ENCODE measurements around the gene ITPA. TPM values are rescaled to one million over a fixed set of nuclear protein-coding genes. Genes with fewer than 3 reads are reported as not detected.

ITPA gene
- total and polyA plus RNA-seq, 9 donors = 15.8 to 55.3 (median 31.1) TPM

DNA sequence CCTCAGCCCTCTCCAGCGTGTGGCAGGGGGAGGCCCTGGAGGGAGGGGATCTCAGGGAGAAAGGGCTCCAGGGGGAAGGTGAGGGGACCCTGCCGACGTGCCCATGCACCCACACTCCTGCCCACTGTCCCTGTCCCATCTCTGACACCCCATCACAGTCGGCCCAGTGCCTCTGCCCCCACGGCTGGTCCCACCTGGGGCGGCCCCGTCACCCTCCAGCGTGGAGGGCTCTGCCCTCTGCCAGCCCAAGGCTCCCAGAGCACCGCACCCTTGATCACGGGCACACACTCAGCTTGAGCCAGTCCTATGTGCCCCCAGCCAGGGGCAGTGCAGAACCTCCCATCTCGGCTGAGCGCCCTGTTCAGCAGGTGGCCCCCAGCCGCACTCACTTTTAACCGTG is 20.5 kb downstream of the ITPA start:
- Histone ChIP-seq H3K4me3 (no peak overlapping the region), H3K4me1 (ENCODE audit: insufficient read depth) (no peaks in the 10 kb centered on the region), H3K36me3 (no peaks in the 10 kb centered on the region), H3K27me3 (no peaks in the 10 kb centered on the region), H3K27ac (no peak overlapping the region), H3K9me3 (no peaks in the 10 kb centered on the region)
- intact Hi-C loops (cut with DNase I) = no loop called here
- no peak for DNase-seq
- WGBS, 3 donors = 85 to 92% (median 86%) methylated on average over 14 of the region's 14 CpGs
- TF ChIP-seq, protein P1, sequence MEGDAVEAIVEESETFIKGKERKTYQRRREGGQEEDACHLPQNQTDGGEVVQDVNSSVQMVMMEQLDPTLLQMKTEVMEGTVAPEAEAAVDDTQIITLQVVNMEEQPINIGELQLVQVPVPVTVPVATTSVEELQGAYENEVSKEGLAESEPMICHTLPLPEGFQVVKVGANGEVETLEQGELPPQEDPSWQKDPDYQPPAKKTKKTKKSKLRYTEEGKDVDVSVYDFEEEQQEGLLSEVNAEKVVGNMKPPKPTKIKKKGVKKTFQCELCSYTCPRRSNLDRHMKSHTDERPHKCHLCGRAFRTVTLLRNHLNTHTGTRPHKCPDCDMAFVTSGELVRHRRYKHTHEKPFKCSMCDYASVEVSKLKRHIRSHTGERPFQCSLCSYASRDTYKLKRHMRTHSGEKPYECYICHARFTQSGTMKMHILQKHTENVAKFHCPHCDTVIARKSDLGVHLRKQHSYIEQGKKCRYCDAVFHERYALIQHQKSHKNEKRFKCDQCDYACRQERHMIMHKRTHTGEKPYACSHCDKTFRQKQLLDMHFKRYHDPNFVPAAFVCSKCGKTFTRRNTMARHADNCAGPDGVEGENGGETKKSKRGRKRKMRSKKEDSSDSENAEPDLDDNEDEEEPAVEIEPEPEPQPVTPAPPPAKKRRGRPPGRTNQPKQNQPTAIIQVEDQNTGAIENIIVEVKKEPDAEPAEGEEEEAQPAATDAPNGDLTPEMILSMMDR (IDR thresholded peaks at IDR 0.05) = no peak
- TF ChIP-seq POLR2A (IDR thresholded peaks at IDR 0.05) (no peak), EP300 (IDR thresholded peaks at IDR 0.05) (no peak)

DNA sequence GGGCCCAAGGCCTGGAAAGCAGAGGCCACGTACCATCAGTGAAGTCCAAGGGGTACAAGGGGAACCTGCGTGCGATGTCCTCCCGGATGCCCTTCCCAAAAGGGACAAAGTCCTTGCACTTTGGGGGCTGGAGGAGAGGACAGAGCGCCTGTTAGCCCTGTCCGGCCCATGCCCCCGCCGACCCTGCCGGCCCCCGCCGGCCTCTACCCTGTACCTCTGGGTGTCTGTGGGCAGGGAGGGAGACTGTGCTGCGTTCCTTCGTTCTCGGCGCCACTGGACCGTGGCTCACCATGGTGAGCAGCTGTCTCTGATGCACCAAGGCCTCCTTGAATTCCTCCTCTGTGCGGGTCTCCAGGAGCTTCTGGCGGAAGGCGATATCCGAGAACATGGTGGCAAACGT is 21.8 kb downstream of the ITPA start:
- Histone ChIP-seq H3K27me3 (no peaks in the 10 kb centered on the region), H3K27ac (no peak overlapping the region), H3K4me3 (no peak overlapping the region), H3K9me3 (no peaks in the 10 kb centered on the region), H3K36me3 (no peaks in the 10 kb centered on the region), H3K4me1 (ENCODE audit: insufficient read depth) (no peaks in the 10 kb centered on the region)
- intact Hi-C loops (cut with DNase I) = no loop called here
- no peak for DNase-seq
- TF ChIP-seq, protein P1 (IDR thresholded peaks at IDR 0.05) = no peak
- TF ChIP-seq POLR2A (IDR thresholded peaks at IDR 0.05) = no peak
- no peak for TF ChIP-seq EP300 (IDR thresholded peaks at IDR 0.05)
- WGBS, 3 donors = 88 to 95% (median 91%) methylated on average over 21 of the region's 21 CpGs

DNA sequence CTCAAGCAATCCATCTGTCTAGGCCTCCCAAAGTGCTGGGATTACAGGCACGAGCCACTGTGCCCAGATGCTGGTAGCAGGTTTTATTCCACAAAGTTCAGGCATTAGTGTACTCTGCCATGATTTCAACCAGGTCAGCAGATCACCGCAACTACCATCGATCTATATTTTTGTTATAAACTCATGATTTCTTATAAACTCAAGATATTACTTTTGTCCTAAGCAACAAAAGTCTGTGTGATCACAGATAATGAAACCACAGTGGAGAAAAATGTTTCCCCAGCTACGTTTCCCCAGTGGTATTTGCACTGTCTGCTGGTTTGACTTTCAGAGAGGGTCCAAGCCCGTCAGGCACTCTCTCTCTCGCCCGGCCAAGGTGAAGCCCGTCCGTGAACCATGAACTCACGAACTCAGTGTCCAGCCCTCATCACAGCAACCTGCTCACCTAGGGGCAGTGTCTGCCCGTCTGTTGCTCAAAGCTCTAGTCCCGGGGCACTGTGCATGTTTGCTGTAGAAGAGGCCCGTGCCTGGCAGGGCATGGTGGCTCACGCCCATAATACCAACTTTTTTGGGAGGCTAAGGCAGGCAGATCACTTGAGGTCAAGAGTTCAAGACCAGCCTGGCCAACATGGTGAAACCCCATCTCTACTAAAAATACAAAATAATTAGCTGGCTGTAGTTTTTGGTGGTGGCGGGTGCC is 22.7 kb downstream of the ITPA start:
- WGBS, 3 donors = 89 to 91% (median 90%) methylated on average over 15 of the region's 15 CpGs
- DNase-seq = no peak
- intact Hi-C loops (cut with DNase I) = no loop called here

DNA sequence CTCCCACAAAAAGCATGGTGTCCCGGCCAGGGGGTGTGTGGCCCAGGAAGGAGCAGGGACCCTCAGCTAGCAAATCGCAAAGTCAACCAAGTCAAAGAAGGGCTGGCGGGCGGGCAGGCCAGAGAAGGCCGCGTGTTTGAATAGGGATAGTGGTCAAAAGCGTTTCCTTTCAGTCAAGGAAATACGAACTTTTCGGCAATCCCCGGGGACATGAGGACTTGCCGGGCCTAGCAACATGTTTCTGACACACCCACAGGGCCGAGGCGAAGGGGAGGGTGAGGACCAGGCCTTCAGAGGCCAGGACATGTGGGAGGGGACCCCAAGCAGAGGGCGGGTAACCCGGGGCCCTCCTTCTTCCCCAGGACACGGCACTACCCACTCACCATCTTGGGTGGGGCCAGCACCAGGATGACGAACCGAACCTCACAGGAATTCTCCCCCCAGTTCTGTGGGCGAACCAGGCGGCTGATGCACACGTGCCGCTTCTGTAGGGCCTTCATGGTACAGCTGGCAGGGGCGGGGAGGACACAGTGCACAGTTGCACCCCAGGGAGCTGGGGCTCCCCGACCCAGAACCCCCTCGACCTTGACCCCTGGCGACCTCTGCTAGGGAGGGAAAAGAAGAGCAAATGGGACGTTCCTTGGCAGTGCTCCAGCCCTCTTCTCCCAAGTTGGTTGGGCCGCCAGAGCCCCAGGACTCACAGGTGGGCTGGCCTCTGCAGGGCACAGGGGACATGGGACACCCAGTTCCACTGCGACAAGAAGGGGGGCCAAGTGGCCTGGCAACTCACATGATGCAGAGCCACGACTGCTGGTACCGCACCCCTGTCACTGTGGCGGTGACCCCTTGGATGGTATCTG is 24.1 kb downstream of the ITPA start:
- no peak for TF ChIP-seq EP300 (IDR thresholded peaks at IDR 0.05)
- TF ChIP-seq, protein P1 (IDR thresholded peaks at IDR 0.05) = no peak
- no peak for TF ChIP-seq POLR2A (IDR thresholded peaks at IDR 0.05)
- DNase-seq = no peak

More for the DNA sequence above, 22.7 kb downstream of the ITPA start:
- no peaks in the 10 kb centered on the region for H3K4me1 ChIP-seq (ENCODE audit: insufficient read depth)
- H3K9me3 ChIP-seq = no peaks in the 10 kb centered on the region
- H3K27me3 ChIP-seq = no peaks in the 10 kb centered on the region
- no peak for TF ChIP-seq POLR2A (IDR thresholded peaks at IDR 0.05)
- TF ChIP-seq EP300 (IDR thresholded peaks at IDR 0.05) = no peak
- TF ChIP-seq, protein P1 (IDR thresholded peaks at IDR 0.05) = no peak
- H3K27ac ChIP-seq = no peak overlapping the region
- H3K4me3 ChIP-seq = no peak overlapping the region
- H3K36me3 ChIP-seq = no peaks in the 10 kb centered on the region

More for the DNA sequence above, 24.1 kb downstream of the ITPA start:
- Histone ChIP-seq H3K4me1 (ENCODE audit: insufficient read depth) (peaks cover 2% of the 10 kb centered on the region), H3K27ac (no peak overlapping the region), H3K4me3 (no peak overlapping the region), H3K36me3 (no peaks in the 10 kb centered on the region), H3K9me3 (no peaks in the 10 kb centered on the region), H3K27me3 (no peaks in the 10 kb centered on the region)
- intact Hi-C loops (cut with DNase I) = no loop called here
- WGBS, 3 donors = 80 to 88% (median 85%) methylated on average over 32 of the region's 32 CpGs

Data from ovary (tissue), 9 donors.